GM12878 (cell line): ENCODE data around the gene IGFBP3. TPM values are rescaled to one million over a fixed set of nuclear protein-coding genes. Genes with fewer than 3 reads are reported as not detected.

Experiments used
- ATAC-seq: fragments of 200-7000 bp; cut with Tn5 transposase; 3 replicates; pipeline ENCODE4 v1.9.1; 2020; ENCODE audit warnings: mild to moderate bottlenecking, moderate library complexity
- BruUV-seq: library from RNA; stranded (reverse); fragments of 400-500 nt; replicated peaks from 2 replicates; lab custom pipeline; 2021; lab: Mats Ljungman, UMichigan
- CTCF ChIA-PET: fragments of 300-600 bp; sonication (Branson Sonifier 250); formaldehyde crosslinking; extraction: SDS; loops from one replicate; lab custom pipeline; 2021; ENCODE audit warnings: inconsistent platforms; lab: Yijun Ruan, JAX
- POLR2A ChIA-PET: fragments of 350-600 bp; formaldehyde crosslinking; extraction: SDS; loops from one replicate; lab custom pipeline; 2021; ENCODE audit warnings: inconsistent platforms; lab: Charles Lee
- RAD21 ChIA-PET: fragments of 300-600 bp; sonication (Branson Sonifier 250); formaldehyde crosslinking; loops from one replicate; lab custom pipeline; 2023; ENCODE audit warnings: antibody characterized with exemption; ENCODE audit not compliant: unreplicated experiment; lab: Charles Lee
- SMC1A ChIA-PET: fragments of 300-600 bp; sonication (Branson Sonifier 250); formaldehyde crosslinking; loops from one replicate; lab custom pipeline; 2023; ENCODE audit not compliant: unreplicated experiment, uncharacterized antibody; lab: Charles Lee
- DNase-seq: peaks from one replicate; pipeline ENCODE4 v3.0.0-alpha.2; 2011; ENCODE audit warnings: low read depth, low spot score
- FAIRE-seq: peaks from 3 replicates; lab custom pipeline; 2011; peaks lifted over from hg19 to GRCh38; lab: Jason Lieb, UNC
- H2AFZ ChIP-seq: 2 replicates; pipeline ENCODE4 v1.6.0; 2011; ENCODE audit warnings: low read depth, low read length, control low read depth; ENCODE audit not compliant: control insufficient read depth
- H3K27ac ChIP-seq: 2 replicates; pipeline ENCODE4 v1.5.1; 2011; ENCODE audit warnings: control low read depth; ENCODE audit not compliant: control insufficient read depth, insufficient read depth
- H3K27me3 ChIP-seq, 2 experiments: replicated peaks in 1 of 2; 2 replicates each; pipeline versions ENCODE4 v1.6.0 to v1.6.1; 2011; ENCODE audit warnings: low read length in 1 of 2; ENCODE audit not compliant: control insufficient read depth in 2 of 2, insufficient read depth in 2 of 2
- H3K36me3 ChIP-seq, 2 experiments: 2 replicates each; pipeline ENCODE4 v1.5.1; 2011; ENCODE audit warnings: low read length in 1 of 2; ENCODE audit not compliant: control insufficient read depth in 2 of 2, insufficient read depth in 2 of 2
- H3K4me1 ChIP-seq: 2 replicates; pipeline ENCODE4 v1.6.1; 2011; ENCODE audit warnings: mild to moderate bottlenecking, low read length, moderate library complexity, mixed read lengths; ENCODE audit not compliant: control insufficient read depth, insufficient read depth
- H3K4me2 ChIP-seq: 2 replicates; pipeline ENCODE4 v1.6.0; 2011; ENCODE audit warnings: control low read depth; ENCODE audit not compliant: control insufficient read depth, insufficient read depth
- H3K4me3 ChIP-seq: fragments of 200-600 bp; sonication (generic); 2 replicates; pipeline ENCODE4 v1.5.1; 2016
- H3K79me2 ChIP-seq: 2 replicates; pipeline ENCODE4 v1.6.0; 2011; ENCODE audit warnings: low read length; ENCODE audit not compliant: control insufficient read depth, insufficient read depth
- H3K9ac ChIP-seq: 2 replicates; pipeline ENCODE4 v1.8.0; 2011; ENCODE audit warnings: low read length, control low read depth, mixed read lengths; ENCODE audit not compliant: control insufficient read depth, insufficient read depth
- H3K9me3 ChIP-seq: replicated peaks from 3 replicates; pipeline ENCODE4 v1.5.1; 2011; ENCODE audit warnings: mild to moderate bottlenecking, low read length; ENCODE audit not compliant: control insufficient read depth, insufficient read depth
- H4K20me1 ChIP-seq: 2 replicates; pipeline ENCODE4 v1.6.0; 2011; ENCODE audit not compliant: control insufficient read depth, insufficient read depth
- ASH2L ChIP-seq: fragments of 300-600, 200-600 bp; sonication (generic); IDR thresholded peaks from 2 replicates; pipeline ENCODE4 v1.6.1; 2017; ENCODE audit warnings: low read depth, mild to moderate bottlenecking, borderline replicate concordance
- ATF7 ChIP-seq: fragments of 450-650 bp; IDR thresholded peaks from 2 replicates; pipeline ENCODE4 v1.6.1; 2016; ENCODE audit warnings: low read depth, mild to moderate bottlenecking
- DPF2 ChIP-seq: fragments of 450-650 bp; IDR thresholded peaks from 2 replicates; pipeline ENCODE4 v1.6.1; 2017; ENCODE audit warnings: mild to moderate bottlenecking
- ELK1 ChIP-seq: IDR thresholded peaks from 2 replicates; pipeline ENCODE4 v1.6.1; 2012; ENCODE audit warnings: low read depth, low read length, improper control_type of control experiment
- EZH2 ChIP-seq: IDR thresholded peaks from 2 replicates; pipeline ENCODE4 v1.6.1; 2012; ENCODE audit warnings: low read depth, mild to moderate bottlenecking, control low read depth, inconsistent platforms, low read length, borderline replicate concordance; ENCODE audit not compliant: control insufficient read depth
- FOXM1 ChIP-seq: IDR thresholded peaks from 2 replicates; pipeline ENCODE4 v1.6.1; 2012; ENCODE audit warnings: low read depth, mild to moderate bottlenecking, inconsistent platforms, low read length, moderate library complexity
- HSF1 ChIP-seq: fragments of 150-350 bp; IDR thresholded peaks from 2 replicates; pipeline ENCODE4 v1.6.1; 2014; ENCODE audit warnings: mild to moderate bottlenecking, low read depth, low read length
- NR2C2 ChIP-seq: IDR thresholded peaks from 2 replicates; pipeline ENCODE4 v1.6.1; 2011; ENCODE audit warnings: borderline replicate concordance, low read depth; ENCODE audit not compliant: control insufficient read depth, insufficient read length
- RFX5 ChIP-seq: IDR thresholded peaks from 2 replicates; pipeline ENCODE4 v1.6.1; 2011; ENCODE audit warnings: low read depth, low read length, improper control_type of control experiment
- WGBS: methylation state at CpG from one replicate; pipeline ENCODE4 v1.1.6; 2016; ENCODE audit warnings: low lambda C conversion rate; ENCODE audit not compliant: insufficient replicate concordance, insufficient coverage; ENCODE audit errors: missing lambda C conversion rate; 5-methylcytosine and 5-hydroxymethylcytosine counted together
- in situ Hi-C: fragments of 300-500 bp; cut with MboI; formaldehyde crosslinking; loops from 9 replicates; pipeline ENCODE4 v1.14.3; 2018; ENCODE audit warnings: mixed read lengths
- intact Hi-C: fragments of 100-400 bp; cut with micrococcal nuclease; formaldehyde crosslinking; loops from one replicate; pipeline ENCODE4 v1.14.2; 2022; ENCODE audit not compliant: unreplicated experiment
- polyA plus RNA-seq, 11 experiments: library from polyadenylated mRNA; depleted of rRNA in 4 of 11; unstranded in 6 of 11; stranded (reverse) in 5 of 11; fragments of >200 nt; fragmentation: Nextera tagmentation in 4 of 11; fragmentation: Illumina TruSeq in 1 of 11; extraction: Ambion mirVana in 4 of 11; extraction: Trizol in 1 of 11; gene quantifications; 1 replicate in 1 of 11; 2 replicates in 10 of 11; pipeline versions ENCODE4 v1.2.1 to v1.2.3, GENCODE V29; 2011 to 2016; ENCODE audit warnings: inconsistent platforms in 2 of 11, missing spikeins in 2 of 11, low read depth in 1 of 11
- total RNA-seq, 4 experiments: library from RNA; depleted of rRNA in 3 of 4; stranded (reverse); fragments of >200 nt in 3 of 4; fragmentation: Illumina TruSeq in 1 of 4; extraction: Trizol in 1 of 4; gene quantifications; 2 replicates each; pipeline versions ENCODE4 v1.2.1 to v1.2.3, GENCODE V29; 2013 to 2021

The IGFBP3 gene
- total and polyA plus RNA-seq, 10 of the 15 experiments (the other 5 are each of a cell fraction or from before 2014, with no cell fraction given), result 6.0 to 28.0 (median 15.6) TPM

GRCh38 chr7:45869426-45869825 is 51.6 kb downstream of the IGFBP3 start:
- ChIA-PET POLR2A (no interaction called here), RAD21 (no interaction called here)
- Histone ChIP-seq H3K27ac (no peak overlapping the region), H3K27me3 (no peaks in the 10 kb centered on the region; a peak in 2 of 4 replicates), H3K36me3 (no peaks in the 10 kb centered on the region), H3K4me3 (no peak overlapping the region), H3K4me1 (no peaks in the 10 kb centered on the region)
- DNase-seq (no peak), ATAC-seq (no peak)
- TF ChIP-seq FOXM1 (no peak), RFX5 (no peak), NR2C2 (no peak), DPF2 (no peak), ELK1 (no peak), EZH2 (no peak), ATF7 (no peak), ASH2L (no peak), HSF1 (no peak)
- TF ChIP-seq, all 136 proteins: peak for 0
- no TSS peak for BruUV-seq
- no peak overlapping the region for H2AFZ ChIP-seq
- 39% methylated on average over 4 of the region's 4 CpGs for WGBS
- H3K79me2 ChIP-seq, result no peaks in the 10 kb centered on the region
- SMC1A ChIA-PET, result no interaction called here
- no peak for FAIRE-seq
- intact Hi-C loops, result no loop called here
- in situ Hi-C loops, result loop anchor here (25.0 kb wide), 1 partner anchor 707 kb away; the partner anchor contains the start of gene RAMP3
- no peaks in the 10 kb centered on the region for H4K20me1 ChIP-seq
- no peaks in the 10 kb centered on the region for H3K9me3 ChIP-seq
- CTCF ChIA-PET, result no interaction called here
- H3K9ac ChIP-seq, result no peak overlapping the region
- no peak overlapping the region for H3K4me2 ChIP-seq
